Tibial nerve (tissue), 3 donors: Measurements from ENCODE around the gene PDCD1.

Experiments used
- POLR2A ChIP-seq, 2 donors: fragments of 450-650 bp; IDR thresholded peaks; one replicate each; pipeline ENCODE4 v1.6.1; 2017; ENCODE audit warnings: antibody characterized with exemption in 2 of 2, mild to moderate bottlenecking in 2 of 2, moderate library complexity in 2 of 2
- TF ChIP-seq, protein P1 (sequence below), 5 experiments: fragments of 200-600 bp in 3 of 5; fragments of 450-650 bp in 2 of 5; sonication (generic) in 3 of 5; IDR thresholded peaks; one replicate each; pipeline ENCODE4 v1.5.1; 2016 to 2019; ENCODE audit warnings: antibody characterized with exemption in 5 of 5, mild to moderate bottlenecking in 3 of 5, moderate library complexity in 2 of 5

DNA sequence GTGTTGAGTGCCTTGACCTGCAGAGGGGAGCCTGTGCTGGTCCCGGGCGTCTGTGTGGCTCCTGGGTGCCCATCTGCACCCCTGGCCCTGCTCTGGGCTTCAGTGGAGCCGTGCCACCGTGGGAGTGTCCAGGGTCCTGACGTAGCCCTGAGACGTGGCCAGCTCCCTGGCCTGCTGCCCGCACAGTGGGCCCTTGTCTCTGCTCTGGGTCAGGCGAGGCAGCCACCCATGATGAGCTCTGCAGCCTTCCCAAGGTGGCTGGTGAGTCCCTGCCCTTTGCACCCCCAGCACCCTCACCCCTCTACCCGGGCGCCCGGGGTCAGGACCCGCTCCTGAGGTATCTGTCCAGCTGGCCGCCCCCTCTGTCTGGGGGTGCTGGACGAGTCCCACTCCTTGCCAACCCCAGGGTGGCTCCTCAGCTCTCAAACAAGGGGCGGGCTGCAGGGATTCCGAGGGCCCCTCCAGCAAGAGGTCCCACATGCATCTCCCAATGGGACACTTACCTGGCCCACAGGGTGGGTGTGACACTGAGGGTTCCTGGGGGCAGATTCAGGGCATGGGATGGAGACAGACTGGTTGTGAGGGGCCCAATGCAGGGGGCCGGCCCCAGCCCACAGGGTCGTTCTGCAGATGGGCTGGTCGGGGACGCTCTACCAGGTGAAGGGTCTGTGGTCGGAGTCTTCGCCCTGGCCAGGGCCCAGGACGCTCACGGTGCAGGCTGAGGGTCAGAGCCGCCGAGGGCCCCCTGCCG lies 47.3 kb downstream of the PDCD1 start:
- TF ChIP-seq, protein P1, sequence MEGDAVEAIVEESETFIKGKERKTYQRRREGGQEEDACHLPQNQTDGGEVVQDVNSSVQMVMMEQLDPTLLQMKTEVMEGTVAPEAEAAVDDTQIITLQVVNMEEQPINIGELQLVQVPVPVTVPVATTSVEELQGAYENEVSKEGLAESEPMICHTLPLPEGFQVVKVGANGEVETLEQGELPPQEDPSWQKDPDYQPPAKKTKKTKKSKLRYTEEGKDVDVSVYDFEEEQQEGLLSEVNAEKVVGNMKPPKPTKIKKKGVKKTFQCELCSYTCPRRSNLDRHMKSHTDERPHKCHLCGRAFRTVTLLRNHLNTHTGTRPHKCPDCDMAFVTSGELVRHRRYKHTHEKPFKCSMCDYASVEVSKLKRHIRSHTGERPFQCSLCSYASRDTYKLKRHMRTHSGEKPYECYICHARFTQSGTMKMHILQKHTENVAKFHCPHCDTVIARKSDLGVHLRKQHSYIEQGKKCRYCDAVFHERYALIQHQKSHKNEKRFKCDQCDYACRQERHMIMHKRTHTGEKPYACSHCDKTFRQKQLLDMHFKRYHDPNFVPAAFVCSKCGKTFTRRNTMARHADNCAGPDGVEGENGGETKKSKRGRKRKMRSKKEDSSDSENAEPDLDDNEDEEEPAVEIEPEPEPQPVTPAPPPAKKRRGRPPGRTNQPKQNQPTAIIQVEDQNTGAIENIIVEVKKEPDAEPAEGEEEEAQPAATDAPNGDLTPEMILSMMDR (IDR thresholded peaks at IDR 0.05), result no peak
- TF ChIP-seq POLR2A (IDR thresholded peaks at IDR 0.05), result no peak
